RWPE2 (cell line): ENCODE results near the gene CBX2.
"Not testable (repeated sequence)": the region's sequence is repeated elsewhere in the genome, so short reads cannot be mapped to it uniquely, and the experiment has no call there.

Experiments used
- ATAC-seq: fragments of 200-7000 bp; cut with Tn5 transposase; 3 replicates; pipeline ENCODE4 v1.9.1; 2021; ENCODE audit warnings: low read depth
- DNase-seq: peaks from one replicate; pipeline ENCODE4 v3.0.0-alpha.2; 2020; ENCODE audit warnings: low spot score
- H3K27ac ChIP-seq: fragments of 450-650 bp; 2 replicates; pipeline ENCODE4 v1.5.1; 2017; ENCODE audit warnings: mild to moderate bottlenecking; ENCODE audit not compliant: poor library complexity, severe bottlenecking
- H3K27me3 ChIP-seq: fragments of 250-450 bp; sonication (Bioruptor Pico); 2 replicates; pipeline ENCODE4 v1.5.1; 2021; ENCODE audit warnings: mild to moderate bottlenecking, moderate library complexity; ENCODE audit not compliant: insufficient read depth, poor library complexity, severe bottlenecking
- H3K36me3 ChIP-seq: fragments of 250-450 bp; sonication (Bioruptor Pico); 2 replicates; pipeline ENCODE4 v1.5.1; 2020; ENCODE audit warnings: low read depth, mild to moderate bottlenecking, moderate library complexity
- H3K4me1 ChIP-seq: fragments of 250-450 bp; sonication (Bioruptor Pico); 2 replicates; pipeline ENCODE4 v1.5.1; 2021; ENCODE audit warnings: mild to moderate bottlenecking, moderate library complexity; ENCODE audit not compliant: insufficient read depth, poor library complexity, severe bottlenecking
- H3K4me3 ChIP-seq: fragments of 250-450 bp; sonication (Bioruptor Pico); 2 replicates; pipeline ENCODE4 v1.5.1; 2021; ENCODE audit warnings: mild to moderate bottlenecking, moderate library complexity; ENCODE audit not compliant: severe bottlenecking
- H3K9me3 ChIP-seq: fragments of 250-450 bp; sonication (Bioruptor Pico); 2 replicates; pipeline ENCODE4 v1.5.1; 2021; ENCODE audit warnings: mild to moderate bottlenecking, moderate library complexity; ENCODE audit not compliant: severe bottlenecking
- TF ChIP-seq, protein P1 (sequence below): fragments of 450-650 bp; IDR thresholded peaks from one replicate; pipeline ENCODE4 v1.5.1; 2017; ENCODE audit warnings: mild to moderate bottlenecking, moderate library complexity; ENCODE audit not compliant: poor library complexity, severe bottlenecking

CBX2 gene

DNA sequence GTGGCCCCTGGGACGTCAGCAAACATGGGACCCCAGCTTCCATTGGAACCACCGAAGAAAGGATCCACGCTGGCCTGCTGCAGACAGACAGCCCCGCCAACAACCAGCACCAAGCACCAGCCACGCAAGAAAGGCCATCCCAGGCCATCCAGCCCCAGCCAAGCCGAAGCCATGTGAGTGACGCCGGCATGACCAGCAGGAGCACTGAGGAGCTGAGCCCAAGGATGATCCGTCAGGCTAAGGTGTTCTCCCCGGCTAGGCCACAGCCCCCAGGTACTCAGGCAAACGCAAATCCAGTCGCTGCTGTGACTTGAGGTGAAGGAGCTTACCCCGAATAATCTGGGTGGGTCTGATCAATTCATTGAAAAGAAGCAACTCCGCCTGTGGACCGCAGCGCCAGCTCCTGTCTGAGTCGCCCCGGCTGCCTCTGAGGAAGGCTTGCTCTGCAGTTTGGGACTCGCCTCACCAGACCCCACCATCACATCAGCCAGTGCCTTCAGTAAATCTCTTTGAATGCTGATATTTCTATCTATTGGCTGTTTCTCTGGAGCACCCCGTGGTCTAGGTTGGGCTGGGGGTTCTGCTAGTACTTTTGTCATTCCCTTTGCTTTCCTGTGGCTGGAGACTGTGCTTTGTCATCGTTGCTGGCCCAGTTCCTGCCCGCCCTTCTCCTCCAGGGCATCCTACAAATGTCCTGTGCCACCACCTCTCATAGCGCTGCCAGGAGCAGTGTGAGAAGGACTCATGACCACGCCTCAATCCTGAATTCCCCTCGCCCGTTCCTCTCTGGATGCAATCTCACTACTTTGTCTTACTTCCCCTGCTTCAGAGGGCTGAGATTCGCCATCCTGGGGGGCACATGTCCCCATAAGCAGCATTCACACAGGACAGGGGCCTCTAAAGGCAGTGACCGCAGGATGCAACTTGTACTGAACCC lies 8.1 kb upstream of the CBX2 start:
- DNase-seq (no peak), ATAC-seq (no peak)
- Histone ChIP-seq H3K36me3 (no peaks in the 10 kb centered on the region), H3K4me3 (no peak overlapping the region), H3K27ac (no peak overlapping the region), H3K27me3 (peaks cover 25% of the 10 kb centered on the region), H3K4me1 (no peaks in the 10 kb centered on the region), H3K9me3 (no peaks in the 10 kb centered on the region)
- TF ChIP-seq, protein P1, sequence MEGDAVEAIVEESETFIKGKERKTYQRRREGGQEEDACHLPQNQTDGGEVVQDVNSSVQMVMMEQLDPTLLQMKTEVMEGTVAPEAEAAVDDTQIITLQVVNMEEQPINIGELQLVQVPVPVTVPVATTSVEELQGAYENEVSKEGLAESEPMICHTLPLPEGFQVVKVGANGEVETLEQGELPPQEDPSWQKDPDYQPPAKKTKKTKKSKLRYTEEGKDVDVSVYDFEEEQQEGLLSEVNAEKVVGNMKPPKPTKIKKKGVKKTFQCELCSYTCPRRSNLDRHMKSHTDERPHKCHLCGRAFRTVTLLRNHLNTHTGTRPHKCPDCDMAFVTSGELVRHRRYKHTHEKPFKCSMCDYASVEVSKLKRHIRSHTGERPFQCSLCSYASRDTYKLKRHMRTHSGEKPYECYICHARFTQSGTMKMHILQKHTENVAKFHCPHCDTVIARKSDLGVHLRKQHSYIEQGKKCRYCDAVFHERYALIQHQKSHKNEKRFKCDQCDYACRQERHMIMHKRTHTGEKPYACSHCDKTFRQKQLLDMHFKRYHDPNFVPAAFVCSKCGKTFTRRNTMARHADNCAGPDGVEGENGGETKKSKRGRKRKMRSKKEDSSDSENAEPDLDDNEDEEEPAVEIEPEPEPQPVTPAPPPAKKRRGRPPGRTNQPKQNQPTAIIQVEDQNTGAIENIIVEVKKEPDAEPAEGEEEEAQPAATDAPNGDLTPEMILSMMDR = no peak

DNA sequence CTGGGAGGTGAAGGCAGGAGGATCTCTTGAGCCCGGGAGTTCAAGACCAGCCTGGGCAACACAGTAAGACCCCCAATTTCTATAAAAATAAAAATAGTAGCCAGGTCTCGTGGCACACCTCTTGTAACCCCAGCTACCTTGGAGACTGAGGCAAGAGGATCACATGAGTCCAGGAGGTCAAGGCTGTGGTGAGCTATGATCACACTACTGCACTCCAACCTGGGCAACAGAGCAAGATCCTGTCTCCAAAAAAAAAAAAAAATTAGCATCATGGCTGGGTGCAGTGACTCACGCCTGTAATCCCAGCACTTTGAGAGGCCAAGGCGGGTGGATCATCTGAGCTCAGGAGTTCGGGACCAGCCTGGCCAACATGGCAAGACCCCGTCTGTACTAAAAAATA lies 6.7 kb upstream of the CBX2 start:
- no peaks in the 10 kb centered on the region for H3K9me3 ChIP-seq
- DNase-seq (no peak), ATAC-seq (no peak)
- H3K4me3 ChIP-seq = no peak overlapping the region
- H3K27me3 ChIP-seq = peaks cover 38% of the 10 kb centered on the region
- no peaks in the 10 kb centered on the region for H3K4me1 ChIP-seq
- no peak overlapping the region for H3K27ac ChIP-seq
- TF ChIP-seq, protein P1 = no peak
- no peaks in the 10 kb centered on the region for H3K36me3 ChIP-seq

DNA sequence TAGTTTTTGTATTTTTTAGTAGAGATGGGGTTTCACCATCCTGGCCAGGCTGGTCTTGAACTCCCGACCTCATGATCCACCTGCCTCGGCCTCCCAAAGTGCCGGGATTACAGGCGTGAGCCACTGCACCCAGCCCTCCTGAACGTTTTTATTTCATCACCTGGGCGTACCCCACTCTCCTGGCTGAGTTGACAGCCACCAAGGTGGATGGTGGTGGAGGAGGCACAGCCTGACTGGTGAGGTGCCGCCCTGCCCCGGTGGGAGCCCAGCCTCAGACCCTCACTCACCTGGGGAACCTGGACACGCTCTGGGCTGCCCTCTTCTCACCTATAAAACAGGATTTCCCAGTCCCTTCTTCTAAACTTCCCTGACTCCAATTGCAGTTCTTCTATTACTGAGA lies 5.2 kb upstream of the CBX2 start:
- not testable (repeated sequence) for H3K4me3 ChIP-seq, ATAC-seq, H3K27ac ChIP-seq, DNase-seq, H3K4me1 ChIP-seq, H3K36me3 ChIP-seq, H3K9me3 ChIP-seq
- H3K27me3 ChIP-seq = peaks cover 51% of the 10 kb centered on the region

GRCh38 chr17:79774561-79774975 lies 3.4 kb upstream of the CBX2 start:
- ATAC-seq (no peak), DNase-seq (no peak)
- H3K4me1 ChIP-seq = no peaks in the 10 kb centered on the region
- H3K36me3 ChIP-seq = peaks cover 3% of the 10 kb centered on the region
- H3K27me3 ChIP-seq = peaks cover 51% of the 10 kb centered on the region
- H3K27ac ChIP-seq = no peak overlapping the region
- TF ChIP-seq, protein P1 = no peak
- no peaks in the 10 kb centered on the region for H3K9me3 ChIP-seq
- H3K4me3 ChIP-seq = no peak overlapping the region

- peaks cover 51% of the 10 kb centered on the region for H3K27me3 ChIP-seq
- no peak overlapping the region for H3K4me3 ChIP-seq
- no peaks in the 10 kb centered on the region for H3K9me3 ChIP-seq
- H3K4me1 ChIP-seq = no peaks in the 10 kb centered on the region
- TF ChIP-seq, protein P1 = no peak
- H3K36me3 ChIP-seq = peaks cover 10% of the 10 kb centered on the region
- no peak for ATAC-seq
- H3K27ac ChIP-seq = no peak overlapping the region
- no peak for DNase-seq
Measured at GRCh38 chr17:79775632-79776031, 2.3 kb upstream of the CBX2 start.
